Neural cell (in vitro differentiated cells): ENCODE results near the gene GPC1. TPM values are rescaled to one million over a fixed set of nuclear protein-coding genes. Genes with fewer than 3 reads are reported as not detected.

Source experiments
- H2AFZ ChIP-seq: fragments of 200-600, 300-800 bp; sonication (generic), shearing (Covaris generic); 2 replicates; pipeline ENCODE4 v1.6.0; 2014; ENCODE audit warnings: low read depth, mild to moderate bottlenecking, antibody characterized with exemption, low read length, moderate library complexity
- H3F3A ChIP-seq: fragments of 200-600 bp; shearing (Covaris generic); 2 replicates; pipeline ENCODE4 v1.6.1; 2016; ENCODE audit warnings: mild to moderate bottlenecking, moderate library complexity, mixed read lengths, antibody characterized with exemption, low read length; ENCODE audit not compliant: insufficient read depth, poor library complexity, severe bottlenecking
- H3K27ac ChIP-seq: fragments of 200-600, 300-800 bp; sonication (generic), shearing (Covaris generic); 2 replicates; pipeline ENCODE4 v1.5.1; 2014; ENCODE audit warnings: mild to moderate bottlenecking, low read length, moderate library complexity
- H3K27me3 ChIP-seq: fragments of 300-800, 200-600 bp; sonication (generic), shearing (Covaris generic); 2 replicates; pipeline ENCODE4 v1.6.0; 2014; ENCODE audit warnings: mild to moderate bottlenecking, low read depth, low read length, moderate library complexity; ENCODE audit not compliant: insufficient read depth
- H3K36me3 ChIP-seq: fragments of 300-800, 200-600 bp; sonication (generic), shearing (Covaris generic); 2 replicates; pipeline ENCODE4 v1.5.1; 2014; ENCODE audit warnings: mild to moderate bottlenecking, antibody characterized with exemption, low read length, moderate library complexity; ENCODE audit not compliant: insufficient read depth
- H3K4me2 ChIP-seq: fragments of 300-800, 200-600 bp; sonication (generic), shearing (Covaris generic); 2 replicates; pipeline ENCODE4 v1.6.0; 2014; ENCODE audit warnings: mild to moderate bottlenecking, low read length
- H3K4me3 ChIP-seq: fragments of 300-800, 200-600 bp; sonication (generic), shearing (Covaris generic); 2 replicates; pipeline ENCODE4 v1.5.1; 2014; ENCODE audit warnings: mild to moderate bottlenecking, low read length, moderate library complexity
- H3K79me2 ChIP-seq: fragments of 200-600 bp; shearing (Covaris generic); replicated peaks from 2 replicates; pipeline ENCODE4 v1.6.0; 2014; ENCODE audit warnings: mild to moderate bottlenecking, low read length, moderate library complexity; ENCODE audit not compliant: insufficient read depth
- H3K9ac ChIP-seq: fragments of 300-800, 200-600 bp; sonication (generic), shearing (Covaris generic); 2 replicates; pipeline ENCODE4 v1.6.1; 2016; ENCODE audit warnings: mild to moderate bottlenecking, low read length, mixed read lengths
- H3K9me2 ChIP-seq: fragments of 200-600 bp; shearing (Covaris generic); 2 replicates; pipeline ENCODE4 v1.6.1; 2016; ENCODE audit warnings: mild to moderate bottlenecking, low read length, mixed read lengths; ENCODE audit not compliant: insufficient read depth
- H3K9me3 ChIP-seq: fragments of 200-600, 300-800 bp; sonication (generic), shearing (Covaris generic); 2 replicates; pipeline ENCODE4 v1.6.1; 2016; ENCODE audit warnings: mild to moderate bottlenecking, mixed run types, low read length, moderate library complexity, mixed read lengths
- H4K20me1 ChIP-seq: fragments of 200-600 bp; shearing (Covaris generic); 2 replicates; pipeline ENCODE4 v1.6.1; 2016; ENCODE audit warnings: mild to moderate bottlenecking, mixed run types; ENCODE audit not compliant: insufficient read depth
- EP300 ChIP-seq: fragments of 450-650 bp; conservative IDR thresholded peaks from 2 replicates; pipeline ENCODE4 v1.6.1; 2014; ENCODE audit warnings: antibody characterized with exemption, mild to moderate bottlenecking, moderate library complexity; ENCODE audit not compliant: poor library complexity, severe bottlenecking
- EZH2 ChIP-seq: fragments of 200-600, 300-800 bp; shearing (Covaris generic), sonication (generic); IDR thresholded peaks from 2 replicates; pipeline ENCODE4 v1.6.1; 2014; ENCODE audit warnings: antibody characterized with exemption, low read length, borderline replicate concordance, mild to moderate bottlenecking; ENCODE audit not compliant: insufficient read depth, poor library complexity, severe bottlenecking
- MXI1 ChIP-seq: fragments of 450-650 bp; conservative IDR thresholded peaks from 2 replicates; pipeline ENCODE4 v1.6.1; 2014; ENCODE audit warnings: antibody characterized with exemption, mild to moderate bottlenecking; ENCODE audit not compliant: poor library complexity, severe bottlenecking
- POLR2AphosphoS5 ChIP-seq: IDR thresholded peaks from 2 replicates; pipeline ENCODE4 v1.6.1; 2012
- RAD21 ChIP-seq: fragments of 450-650 bp; conservative IDR thresholded peaks from 2 replicates; pipeline ENCODE4 v1.6.1; 2014; ENCODE audit warnings: antibody characterized with exemption, mild to moderate bottlenecking, moderate library complexity
- SMC3 ChIP-seq: fragments of 450-650 bp; conservative IDR thresholded peaks from 2 replicates; pipeline ENCODE4 v1.6.1; 2014; ENCODE audit warnings: antibody characterized with exemption, mild to moderate bottlenecking, moderate library complexity; ENCODE audit not compliant: poor library complexity
- polyA plus RNA-seq: library from polyadenylated mRNA; depleted of rRNA; stranded (reverse); fragments of >200 nt; gene quantifications from 2 replicates; pipeline ENCODE4 v1.2.3, GENCODE V29; 2014
- TF ChIP-seq, protein P1 (sequence below): IDR thresholded peaks from 2 replicates; pipeline ENCODE4 v1.6.1; 2012; ENCODE audit warnings: borderline replicate concordance
- TF ChIP-seq, protein P2 (sequence below): fragments of 450-650 bp; IDR thresholded peaks from 2 replicates; pipeline ENCODE4 v1.5.1; 2014; ENCODE audit warnings: antibody characterized with exemption, mild to moderate bottlenecking, moderate library complexity; ENCODE audit not compliant: poor library complexity, severe bottlenecking

The GPC1 gene
- polyA plus RNA-seq, 1 donor from 2014 or later = 74.0 TPM

DNA sequence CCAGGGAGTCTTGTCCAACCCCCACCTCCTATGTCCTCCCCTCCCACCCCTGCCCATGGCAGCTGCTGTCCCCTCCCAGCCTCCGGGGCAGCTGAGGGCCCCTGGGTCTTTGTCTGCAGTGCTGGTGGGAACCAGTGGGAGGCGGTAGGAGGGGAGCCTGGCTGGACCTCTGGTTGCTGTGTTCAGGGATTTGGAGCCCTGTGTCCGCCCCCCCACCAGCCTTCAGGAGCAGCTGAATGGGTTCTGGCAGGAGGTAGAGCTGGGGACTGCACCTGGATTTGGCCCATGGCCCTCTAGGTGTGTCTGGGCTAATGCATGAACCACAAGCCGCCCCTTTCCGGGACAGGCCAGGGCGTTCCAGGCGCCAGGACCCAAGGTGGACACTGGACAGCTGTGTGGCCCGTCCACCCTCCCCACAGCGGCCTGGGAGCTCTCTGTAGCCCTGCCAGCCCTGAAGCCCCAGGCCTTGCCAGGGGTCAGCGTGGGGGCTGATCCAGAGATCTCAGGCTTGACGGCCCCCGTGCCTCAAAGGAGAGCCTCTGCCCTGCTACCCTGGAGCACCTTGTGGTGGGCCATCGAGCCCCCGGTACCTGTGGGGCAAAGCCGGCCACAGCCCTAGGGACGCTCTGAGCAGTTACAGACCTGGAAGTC lies 25.4 kb downstream of the GPC1 start (continued):
- no peak for TF ChIP-seq MXI1
- TF ChIP-seq EP300 = no peak
- TF ChIP-seq POLR2AphosphoS5 = no peak

DNA sequence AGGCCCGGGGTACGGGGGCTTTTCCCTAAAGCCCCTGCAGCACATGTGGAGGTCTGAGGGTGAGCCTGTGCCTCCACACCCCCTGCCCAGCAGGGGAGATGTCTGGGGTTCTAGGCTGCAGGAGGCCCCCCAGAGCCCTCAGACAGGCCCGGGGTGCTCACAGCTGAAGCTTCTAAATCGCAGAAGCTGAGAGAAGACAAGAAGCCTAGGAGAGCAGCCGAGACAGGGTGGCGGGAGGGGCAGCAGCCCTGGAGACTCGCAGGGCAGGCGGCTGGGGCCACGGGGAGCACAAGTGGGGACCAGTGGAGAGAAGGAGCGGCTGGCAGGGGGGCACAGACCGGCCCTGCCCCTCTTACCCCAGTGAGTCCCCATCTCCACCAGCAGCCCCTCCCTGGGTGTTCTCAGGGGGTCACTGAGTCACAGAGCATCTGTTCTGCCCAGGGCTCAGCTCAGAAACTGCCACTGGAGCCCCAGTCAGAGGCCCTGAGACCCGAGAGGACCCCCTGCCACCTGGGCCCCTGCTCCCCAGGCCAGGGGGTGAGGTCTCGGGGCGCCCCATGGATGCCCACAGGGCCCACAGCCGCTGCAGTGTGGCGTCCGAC lies 26.1 kb downstream of the GPC1 start:
- H3K4me3 ChIP-seq = no peak overlapping the region
- H3K9ac ChIP-seq = no peak overlapping the region
- no peaks in the 10 kb centered on the region for H4K20me1 ChIP-seq
- H3F3A ChIP-seq = no peaks in the 10 kb centered on the region
- H3K79me2 ChIP-seq = peaks cover 6% of the 10 kb centered on the region
- TF ChIP-seq MXI1 = no peak
- TF ChIP-seq, protein P1, sequence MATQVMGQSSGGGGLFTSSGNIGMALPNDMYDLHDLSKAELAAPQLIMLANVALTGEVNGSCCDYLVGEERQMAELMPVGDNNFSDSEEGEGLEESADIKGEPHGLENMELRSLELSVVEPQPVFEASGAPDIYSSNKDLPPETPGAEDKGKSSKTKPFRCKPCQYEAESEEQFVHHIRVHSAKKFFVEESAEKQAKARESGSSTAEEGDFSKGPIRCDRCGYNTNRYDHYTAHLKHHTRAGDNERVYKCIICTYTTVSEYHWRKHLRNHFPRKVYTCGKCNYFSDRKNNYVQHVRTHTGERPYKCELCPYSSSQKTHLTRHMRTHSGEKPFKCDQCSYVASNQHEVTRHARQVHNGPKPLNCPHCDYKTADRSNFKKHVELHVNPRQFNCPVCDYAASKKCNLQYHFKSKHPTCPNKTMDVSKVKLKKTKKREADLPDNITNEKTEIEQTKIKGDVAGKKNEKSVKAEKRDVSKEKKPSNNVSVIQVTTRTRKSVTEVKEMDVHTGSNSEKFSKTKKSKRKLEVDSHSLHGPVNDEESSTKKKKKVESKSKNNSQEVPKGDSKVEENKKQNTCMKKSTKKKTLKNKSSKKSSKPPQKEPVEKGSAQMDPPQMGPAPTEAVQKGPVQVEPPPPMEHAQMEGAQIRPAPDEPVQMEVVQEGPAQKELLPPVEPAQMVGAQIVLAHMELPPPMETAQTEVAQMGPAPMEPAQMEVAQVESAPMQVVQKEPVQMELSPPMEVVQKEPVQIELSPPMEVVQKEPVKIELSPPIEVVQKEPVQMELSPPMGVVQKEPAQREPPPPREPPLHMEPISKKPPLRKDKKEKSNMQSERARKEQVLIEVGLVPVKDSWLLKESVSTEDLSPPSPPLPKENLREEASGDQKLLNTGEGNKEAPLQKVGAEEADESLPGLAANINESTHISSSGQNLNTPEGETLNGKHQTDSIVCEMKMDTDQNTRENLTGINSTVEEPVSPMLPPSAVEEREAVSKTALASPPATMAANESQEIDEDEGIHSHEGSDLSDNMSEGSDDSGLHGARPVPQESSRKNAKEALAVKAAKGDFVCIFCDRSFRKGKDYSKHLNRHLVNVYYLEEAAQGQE = no peak
- no peak for TF ChIP-seq EZH2
- TF ChIP-seq, protein P2, sequence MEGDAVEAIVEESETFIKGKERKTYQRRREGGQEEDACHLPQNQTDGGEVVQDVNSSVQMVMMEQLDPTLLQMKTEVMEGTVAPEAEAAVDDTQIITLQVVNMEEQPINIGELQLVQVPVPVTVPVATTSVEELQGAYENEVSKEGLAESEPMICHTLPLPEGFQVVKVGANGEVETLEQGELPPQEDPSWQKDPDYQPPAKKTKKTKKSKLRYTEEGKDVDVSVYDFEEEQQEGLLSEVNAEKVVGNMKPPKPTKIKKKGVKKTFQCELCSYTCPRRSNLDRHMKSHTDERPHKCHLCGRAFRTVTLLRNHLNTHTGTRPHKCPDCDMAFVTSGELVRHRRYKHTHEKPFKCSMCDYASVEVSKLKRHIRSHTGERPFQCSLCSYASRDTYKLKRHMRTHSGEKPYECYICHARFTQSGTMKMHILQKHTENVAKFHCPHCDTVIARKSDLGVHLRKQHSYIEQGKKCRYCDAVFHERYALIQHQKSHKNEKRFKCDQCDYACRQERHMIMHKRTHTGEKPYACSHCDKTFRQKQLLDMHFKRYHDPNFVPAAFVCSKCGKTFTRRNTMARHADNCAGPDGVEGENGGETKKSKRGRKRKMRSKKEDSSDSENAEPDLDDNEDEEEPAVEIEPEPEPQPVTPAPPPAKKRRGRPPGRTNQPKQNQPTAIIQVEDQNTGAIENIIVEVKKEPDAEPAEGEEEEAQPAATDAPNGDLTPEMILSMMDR = no peak
- no peak for TF ChIP-seq EP300
- TF ChIP-seq SMC3 = no peak
- TF ChIP-seq RAD21 = no peak
- no peak for TF ChIP-seq POLR2AphosphoS5
- no peaks in the 10 kb centered on the region for H3K9me2 ChIP-seq
- no peak overlapping the region for H2AFZ ChIP-seq
- H3K36me3 ChIP-seq = peaks cover 8% of the 10 kb centered on the region
- no peaks in the 10 kb centered on the region for H3K27me3 ChIP-seq
- H3K4me2 ChIP-seq = no peak overlapping the region
- H3K9me3 ChIP-seq = no peaks in the 10 kb centered on the region
- no peak overlapping the region for H3K27ac ChIP-seq

DNA sequence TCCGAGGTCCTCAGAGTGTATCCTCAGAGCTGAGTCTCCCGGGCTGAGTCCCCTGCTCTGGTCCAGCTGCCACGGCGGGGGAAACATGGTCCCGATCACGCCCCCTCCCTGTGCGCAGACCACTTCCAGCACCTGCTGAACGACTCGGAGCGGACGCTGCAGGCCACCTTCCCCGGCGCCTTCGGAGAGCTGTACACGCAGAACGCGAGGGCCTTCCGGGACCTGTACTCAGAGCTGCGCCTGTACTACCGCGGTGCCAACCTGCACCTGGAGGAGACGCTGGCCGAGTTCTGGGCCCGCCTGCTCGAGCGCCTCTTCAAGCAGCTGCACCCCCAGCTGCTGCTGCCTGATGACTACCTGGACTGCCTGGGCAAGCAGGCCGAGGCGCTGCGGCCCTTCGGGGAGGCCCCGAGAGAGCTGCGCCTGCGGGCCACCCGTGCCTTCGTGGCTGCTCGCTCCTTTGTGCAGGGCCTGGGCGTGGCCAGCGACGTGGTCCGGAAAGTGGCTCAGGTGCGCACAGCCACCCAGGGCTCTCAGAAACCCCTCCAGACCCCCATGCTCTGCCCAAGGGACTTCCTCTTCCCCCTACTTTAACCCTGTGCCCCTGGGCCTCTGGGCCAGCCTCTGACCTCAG lies 26.7 kb downstream of the GPC1 start:
- Histone ChIP-seq H3K4me2 (no peak overlapping the region), H3K9ac (no peak overlapping the region), H4K20me1 (no peaks in the 10 kb centered on the region), H3K9me3 (no peaks in the 10 kb centered on the region), H3K79me2 (no peaks in the 10 kb centered on the region), H3K9me2 (no peaks in the 10 kb centered on the region), H3K36me3 (peaks cover 8% of the 10 kb centered on the region), H3K4me3 (no peak overlapping the region), H3F3A (no peaks in the 10 kb centered on the region), H3K27ac (no peak overlapping the region), H3K27me3 (no peaks in the 10 kb centered on the region), H2AFZ (no peak overlapping the region)
- TF ChIP-seq RAD21 (no peak), EZH2 (no peak)
- TF ChIP-seq, protein P1 = no peak
- TF ChIP-seq, protein P2 = no peak
